ENCODE data around the gene HTR3A. TPM values are rescaled to one million over a fixed set of nuclear protein-coding genes. Genes with fewer than 3 reads are reported as not detected.

Gene HTR3A
- total and polyA plus RNA-seq, 9 of the 15 experiments (the other 6 are each of a cell fraction or from before 2014, with no cell fraction given), result not detected

GRCh38 chr11:114036958-114037357 is 62.0 kb downstream of the HTR3A start:
- H3K27me3 ChIP-seq (ENCODE audit: control insufficient read depth in 2 of 2, insufficient read depth in 2 of 2, low read length in 2 of 2), result peaks cover 9 to 46% of the 10 kb centered on the region in 2 experiments
- FAIRE-seq, result no peak

GRCh38 chr11:114039551-114039950 is 64.6 kb downstream of the HTR3A start:
- WGBS (ENCODE audit: insufficient coverage, low coverage, missing lambda C conversion rate), result 0% methylated on average over 3 of the region's 3 CpGs
- Histone ChIP-seq H3K4me3 (no peak overlapping the region), H3K4me1 (replicated peaks in 1 of 2; ENCODE audit: control insufficient read depth in 2 of 2, insufficient read depth in 2 of 2, low read length in 2 of 2) (peaks cover 0 to 6% of the 10 kb centered on the region in 2 experiments; a peak in 1 of 5 replicates), H3K27me3 (ENCODE audit: control insufficient read depth in 2 of 2, insufficient read depth in 2 of 2, low read length in 2 of 2) (peaks cover 14 to 49% of the 10 kb centered on the region in 2 experiments), H3K9ac (ENCODE audit: insufficient read depth in 1 of 2, low read depth in 2 of 2, low read length in 2 of 2) (no peak overlapping the region), H3K4me2 (ENCODE audit: insufficient read depth, low read length) (no peak overlapping the region), H3K9me1 (ENCODE audit: control insufficient read depth, insufficient read depth, low read length) (no peaks in the 10 kb centered on the region), H4K20me1 (replicated peaks; ENCODE audit: control insufficient read depth, insufficient read depth, low read length) (peaks cover 6% of the 10 kb centered on the region; the same call in 1 of the 2 replicates), H3K79me2 (ENCODE audit: control insufficient read depth, insufficient read depth, low read length) (no peaks in the 10 kb centered on the region), H2AFZ (ENCODE audit: low read depth, low read length) (no peak overlapping the region), H3K27ac (ENCODE audit: extremely low read depth, low read depth, low read length) (no peak overlapping the region), H3K36me3 (ENCODE audit: control insufficient read depth, insufficient read depth, low read length) (no peaks in the 10 kb centered on the region), H3K9me3 (replicated peaks; ENCODE audit: control insufficient read depth, insufficient read depth, low read depth, low read length) (no peaks in the 10 kb centered on the region)
- BruUV-seq (replicated peaks), result no TSS peak
- in situ Hi-C loops (cut with MboI), result loop anchor here (25.0 kb wide), 1 partner anchor 723 kb away; no protein-coding TSS in a partner anchor
- intact Hi-C loops (cut with micrococcal nuclease), result loop anchor here (5.0 kb wide), 1 partner anchor 138 kb away; no protein-coding TSS in a partner anchor
- POLR2A ChIA-PET, result interaction anchor here (0.6 kb wide), 1 partner anchor 1314 kb away, joined by 4 read pairs; no protein-coding TSS in a partner anchor
- FAIRE-seq (no peak), DNase-seq (ENCODE audit: extremely low read depth in 1 of 4, low spot score in 3 of 4) (no peak), ATAC-seq (no peak)
- CTCF ChIA-PET (ENCODE audit: low intra/inter-chr PET ratio), result no interaction called here
- TF ChIP-seq ZNF212 (CRISPR knock-in tag; IDR thresholded peaks at IDR 0.05) (no peak), DNMT1 (IDR thresholded peaks at IDR 0.05) (no peak), ETS2 (tag; IDR thresholded peaks at IDR 0.05; ENCODE audit: borderline replicate concordance, poor library complexity, severe bottlenecking) (no peak), RNF219 (CRISPR knock-in tag; IDR thresholded peaks at IDR 0.05) (no peak), ASH1L (IDR thresholded peaks at IDR 0.05; ENCODE audit: borderline replicate concordance, low read depth, partially characterized antibody) (no peak), PBX2 (CRISPR knock-in tag; IDR thresholded peaks at IDR 0.05; ENCODE audit: low read depth) (no peak), PBX2 (tag; conservative IDR thresholded peaks at IDR 0.05; ENCODE audit: low read depth) (no peak)

More at GRCh38 chr11:114036958-114037357, 62.0 kb downstream of the HTR3A start:
- H3K4me1 ChIP-seq (replicated peaks in 1 of 2; ENCODE audit: control insufficient read depth in 2 of 2, insufficient read depth in 2 of 2, low read length in 2 of 2), result peaks cover 0 to 6% of the 10 kb centered on the region in 2 experiments; a peak in 1 of 5 replicates
- H3K79me2 ChIP-seq (ENCODE audit: control insufficient read depth, insufficient read depth, low read length), result no peaks in the 10 kb centered on the region
- TF ChIP-seq NCOA4 (IDR thresholded peaks at IDR 0.05; ENCODE audit: partially characterized antibody) (no peak), ZKSCAN1 (IDR thresholded peaks at IDR 0.05; ENCODE audit: low read depth, low read length) (peak; percentile 73; the same call in 1 of the 2 replicates)
- BruUV-seq (replicated peaks), result no TSS peak
- ATAC-seq (no peak), DNase-seq (ENCODE audit: extremely low read depth in 1 of 4, low spot score in 3 of 4) (no peak)
- intact Hi-C loops (cut with micrococcal nuclease) (loop anchor here (1.0 to 5.0 kb wide), 3 partner anchors 140 to 224 kb away; no protein-coding TSS in a partner anchor), in situ Hi-C loops (cut with MboI) (loop anchor here (25.0 kb wide), 1 partner anchor 725 kb away; no protein-coding TSS in a partner anchor)
- H3K4me3 ChIP-seq, result no peak overlapping the region
- H4K20me1 ChIP-seq (replicated peaks; ENCODE audit: control insufficient read depth, insufficient read depth, low read length), result peaks cover 7% of the 10 kb centered on the region; the same call in 1 of the 2 replicates
- no peak overlapping the region for H3K27ac ChIP-seq (ENCODE audit: extremely low read depth, low read depth, low read length)
- POLR2A ChIA-PET, result no interaction called here
- H2AFZ ChIP-seq (ENCODE audit: low read depth, low read length), result no peak overlapping the region
- no peaks in the 10 kb centered on the region for H3K9me1 ChIP-seq (ENCODE audit: control insufficient read depth, insufficient read depth, low read length)
- no peak overlapping the region for H3K4me2 ChIP-seq (ENCODE audit: insufficient read depth, low read length)
- no peaks in the 10 kb centered on the region for H3K36me3 ChIP-seq (ENCODE audit: control insufficient read depth, insufficient read depth, low read length)
- H3K9ac ChIP-seq (ENCODE audit: insufficient read depth in 1 of 2, low read depth in 2 of 2, low read length in 2 of 2), result no peak overlapping the region
- 39% methylated on average over 3 of the region's 3 CpGs for WGBS (ENCODE audit: insufficient coverage, low coverage, missing lambda C conversion rate)
- no peaks in the 10 kb centered on the region for H3K9me3 ChIP-seq (replicated peaks; ENCODE audit: control insufficient read depth, insufficient read depth, low read depth, low read length)
- CTCF ChIA-PET (ENCODE audit: low intra/inter-chr PET ratio), result interaction anchor here (1.6 to 2.8 kb wide), 2 partner anchors 224 to 226 kb away, joined by 7 to 16 read pairs; no protein-coding TSS in a partner anchor
